HEK293 (cell line): Measurements from ENCODE around the gene SCNN1G.

Experiments
- EGR2 ChIP-seq: fragments of 450-650 bp; formaldehyde crosslinking; IDR thresholded peaks from 2 replicates; pipeline ENCODE4 v1.5.1; 2016; ENCODE audit warnings: low read depth, missing biosample characterization, missing genetic modification characterization
- GFI1B ChIP-seq: fragments of 450-650 bp; formaldehyde crosslinking; IDR thresholded peaks from 2 replicates; pipeline ENCODE4 v1.5.1; 2016; ENCODE audit warnings: missing biosample characterization, missing genetic modification characterization
- HOXA7 ChIP-seq: sonication (generic); formaldehyde crosslinking; IDR thresholded peaks from 2 replicates; pipeline ENCODE4 v1.8.1; 2022; ENCODE audit warnings: missing genetic modification reagents, borderline replicate concordance
- MYNN ChIP-seq: fragments of 450-650 bp; formaldehyde crosslinking; IDR thresholded peaks from 2 replicates; pipeline ENCODE4 v1.5.1; 2016; ENCODE audit warnings: missing biosample characterization, missing genetic modification characterization, borderline replicate concordance
- RBAK ChIP-seq: fragments of 450-650 bp; formaldehyde crosslinking; IDR thresholded peaks from 2 replicates; pipeline ENCODE4 v1.5.1; 2016; ENCODE audit warnings: missing biosample characterization, missing genetic modification characterization
- REPIN1 ChIP-seq: fragments of 450-650 bp; formaldehyde crosslinking; IDR thresholded peaks from 2 replicates; pipeline ENCODE4 v1.5.1; 2017; ENCODE audit warnings: missing biosample characterization, missing genetic modification characterization, low read depth
- TCF7L2 ChIP-seq: IDR thresholded peaks from 2 replicates; pipeline ENCODE4 v1.6.1; 2011; ENCODE audit warnings: low read depth, mild to moderate bottlenecking, inconsistent platforms, low read length, moderate library complexity, borderline replicate concordance
- ZBTB48 ChIP-seq: fragments of 450-650 bp; formaldehyde crosslinking; IDR thresholded peaks from 2 replicates; pipeline ENCODE4 v1.5.1; 2016; ENCODE audit warnings: missing biosample characterization, missing genetic modification characterization
- ZNF114 ChIP-seq: fragments of 450-650 bp; formaldehyde crosslinking; IDR thresholded peaks from 2 replicates; pipeline ENCODE4 v1.5.0; 2017; ENCODE audit warnings: missing biosample characterization, missing genetic modification characterization
- ZNF514 ChIP-seq: fragments of 450-650 bp; formaldehyde crosslinking; IDR thresholded peaks from 2 replicates; pipeline ENCODE4 v1.5.1; 2016; ENCODE audit warnings: missing biosample characterization, missing genetic modification characterization
- TF ChIP-seq, protein P1 (sequence below): fragments of 450-650 bp; formaldehyde crosslinking; IDR thresholded peaks from 2 replicates; pipeline ENCODE4 v1.5.1; 2016; ENCODE audit warnings: missing biosample characterization, missing genetic modification characterization
- TF ChIP-seq, protein P2 (sequence below): fragments of 450-650 bp; formaldehyde crosslinking; IDR thresholded peaks from 2 replicates; pipeline ENCODE4 v1.5.1; 2017; ENCODE audit warnings: missing biosample characterization, missing genetic modification characterization
- TF ChIP-seq, protein P3 (sequence below): fragments of 450-650 bp; IDR thresholded peaks from 2 replicates; pipeline ENCODE4 v1.5.1; 2018; ENCODE audit warnings: missing biosample characterization, missing genetic modification characterization

DNA sequence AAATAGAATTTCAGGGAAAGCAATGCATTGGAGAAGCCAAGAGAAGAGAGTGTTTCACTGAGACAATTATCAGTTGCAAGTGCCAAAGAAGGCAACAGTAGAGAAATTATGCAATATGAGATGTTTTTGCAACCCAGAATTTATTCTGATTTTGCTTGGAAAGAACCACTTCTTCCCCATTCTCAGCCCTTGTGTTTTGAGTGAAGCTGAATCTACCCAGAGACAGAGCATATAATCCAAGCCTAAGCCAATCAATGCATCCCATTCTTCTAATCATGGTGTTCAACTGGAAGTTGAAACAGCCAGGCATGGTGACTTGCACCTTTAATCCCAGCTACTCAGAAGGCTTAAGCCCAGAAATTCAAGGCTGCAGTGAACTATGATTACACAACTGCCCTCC lies 6.9 kb upstream of the SCNN1G start:
- TF ChIP-seq EGR2 (tag by site-specific recombination) (no peak), TCF7L2 (no peak), RBAK (no peak), HOXA7 (CRISPR knock-in tag) (no peak), ZBTB48 (tag by site-specific recombination) (no peak), ZNF114 (tag by site-specific recombination) (no peak), MYNN (tag by site-specific recombination) (no peak), REPIN1 (tag by site-specific recombination) (no peak), GFI1B (tag by site-specific recombination) (no peak), ZNF514 (tag by site-specific recombination) (no peak)
- TF ChIP-seq, protein P1, sequence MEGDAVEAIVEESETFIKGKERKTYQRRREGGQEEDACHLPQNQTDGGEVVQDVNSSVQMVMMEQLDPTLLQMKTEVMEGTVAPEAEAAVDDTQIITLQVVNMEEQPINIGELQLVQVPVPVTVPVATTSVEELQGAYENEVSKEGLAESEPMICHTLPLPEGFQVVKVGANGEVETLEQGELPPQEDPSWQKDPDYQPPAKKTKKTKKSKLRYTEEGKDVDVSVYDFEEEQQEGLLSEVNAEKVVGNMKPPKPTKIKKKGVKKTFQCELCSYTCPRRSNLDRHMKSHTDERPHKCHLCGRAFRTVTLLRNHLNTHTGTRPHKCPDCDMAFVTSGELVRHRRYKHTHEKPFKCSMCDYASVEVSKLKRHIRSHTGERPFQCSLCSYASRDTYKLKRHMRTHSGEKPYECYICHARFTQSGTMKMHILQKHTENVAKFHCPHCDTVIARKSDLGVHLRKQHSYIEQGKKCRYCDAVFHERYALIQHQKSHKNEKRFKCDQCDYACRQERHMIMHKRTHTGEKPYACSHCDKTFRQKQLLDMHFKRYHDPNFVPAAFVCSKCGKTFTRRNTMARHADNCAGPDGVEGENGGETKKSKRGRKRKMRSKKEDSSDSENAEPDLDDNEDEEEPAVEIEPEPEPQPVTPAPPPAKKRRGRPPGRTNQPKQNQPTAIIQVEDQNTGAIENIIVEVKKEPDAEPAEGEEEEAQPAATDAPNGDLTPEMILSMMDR: no peak
- TF ChIP-seq, protein P2, sequence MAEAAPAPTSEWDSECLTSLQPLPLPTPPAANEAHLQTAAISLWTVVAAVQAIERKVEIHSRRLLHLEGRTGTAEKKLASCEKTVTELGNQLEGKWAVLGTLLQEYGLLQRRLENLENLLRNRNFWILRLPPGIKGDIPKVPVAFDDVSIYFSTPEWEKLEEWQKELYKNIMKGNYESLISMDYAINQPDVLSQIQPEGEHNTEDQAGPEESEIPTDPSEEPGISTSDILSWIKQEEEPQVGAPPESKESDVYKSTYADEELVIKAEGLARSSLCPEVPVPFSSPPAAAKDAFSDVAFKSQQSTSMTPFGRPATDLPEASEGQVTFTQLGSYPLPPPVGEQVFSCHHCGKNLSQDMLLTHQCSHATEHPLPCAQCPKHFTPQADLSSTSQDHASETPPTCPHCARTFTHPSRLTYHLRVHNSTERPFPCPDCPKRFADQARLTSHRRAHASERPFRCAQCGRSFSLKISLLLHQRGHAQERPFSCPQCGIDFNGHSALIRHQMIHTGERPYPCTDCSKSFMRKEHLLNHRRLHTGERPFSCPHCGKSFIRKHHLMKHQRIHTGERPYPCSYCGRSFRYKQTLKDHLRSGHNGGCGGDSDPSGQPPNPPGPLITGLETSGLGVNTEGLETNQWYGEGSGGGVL: no peak
- TF ChIP-seq, protein P3, sequence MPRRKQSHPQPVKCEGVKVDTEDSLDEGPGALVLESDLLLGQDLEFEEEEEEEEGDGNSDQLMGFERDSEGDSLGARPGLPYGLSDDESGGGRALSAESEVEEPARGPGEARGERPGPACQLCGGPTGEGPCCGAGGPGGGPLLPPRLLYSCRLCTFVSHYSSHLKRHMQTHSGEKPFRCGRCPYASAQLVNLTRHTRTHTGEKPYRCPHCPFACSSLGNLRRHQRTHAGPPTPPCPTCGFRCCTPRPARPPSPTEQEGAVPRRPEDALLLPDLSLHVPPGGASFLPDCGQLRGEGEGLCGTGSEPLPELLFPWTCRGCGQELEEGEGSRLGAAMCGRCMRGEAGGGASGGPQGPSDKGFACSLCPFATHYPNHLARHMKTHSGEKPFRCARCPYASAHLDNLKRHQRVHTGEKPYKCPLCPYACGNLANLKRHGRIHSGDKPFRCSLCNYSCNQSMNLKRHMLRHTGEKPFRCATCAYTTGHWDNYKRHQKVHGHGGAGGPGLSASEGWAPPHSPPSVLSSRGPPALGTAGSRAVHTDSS: no peak
